ENCODE measurements around the gene GPRC5A.

- TF ChIP-seq IKZF2 (IDR thresholded peaks at IDR 0.05) (no peak), NRF1 (conservative IDR thresholded peaks at IDR 0.05; ENCODE audit: low read depth, low read length) (no peak), NR2C2 (IDR thresholded peaks at IDR 0.05; ENCODE audit: borderline replicate concordance, control insufficient read depth, insufficient read length, low read depth) (no peak), POLR2AphosphoS2 (IDR thresholded peaks at IDR 0.05; ENCODE audit: low read depth, low read length) (no peak), CTCF (IDR thresholded peaks at IDR 0.05 in 2 of 3, conservative IDR thresholded peaks at IDR 0.05 in 1 of 3; ENCODE audit: control insufficient read depth in 2 of 3, extremely low read depth in 1 of 3, insufficient read depth in 1 of 3, low read depth in 3 of 3, low read length in 3 of 3) (no peak), E2F4 (IDR thresholded peaks at IDR 0.05; ENCODE audit: low read depth, low read length) (no peak)
These were observed 19.7 kb upstream of the GPRC5A start for GRCh38 chr12:12871587-12872138.

Measured in GM12878 (cell line).